Activated T-cell treated with anti-CD3 and anti-CD28 coated beads, Interleukin-2, amount 50 U/mL, for 72 hours (primary cell): ENCODE results near the gene NDUFAF2. TPM values are rescaled to one million over a fixed set of nuclear protein-coding genes. Genes with fewer than 3 reads are reported as not detected.
"Not testable (repeated sequence)": the region's sequence is repeated elsewhere in the genome, so short reads cannot be mapped to it uniquely, and the experiment has no call there.

ENCODE experiments used
- ATAC-seq, 2 donors: fragments of 150-1000 bp; cut with Tn5 transposase; replicated peaks in 1 of 2; 2 replicates each; pipeline ENCODE4 v1.10.0; 2021; ENCODE audit warnings: moderate library complexity in 2 of 2, mild to moderate bottlenecking in 1 of 2
- DNase-seq, 2 donors: peaks; one replicate each; pipeline ENCODE4 v3.0.0; 2021 to 2022; ENCODE audit warnings: mixed read lengths in 1 of 2
- H3K27ac Mint-ChIP-seq: one replicate; pipeline ENCODE4 v1.8.0; 2022; ENCODE audit warnings: mild to moderate bottlenecking, moderate library complexity, mixed read lengths
- H3K27me3 Mint-ChIP-seq: one replicate; pipeline ENCODE4 v1.8.0; 2022; ENCODE audit warnings: low read depth, mixed read lengths
- H3K36me3 Mint-ChIP-seq, 2 donors: one replicate each; pipeline ENCODE4 v1.8.0; 2022; ENCODE audit warnings: mixed read lengths in 2 of 2, mild to moderate bottlenecking in 1 of 2; ENCODE audit not compliant: insufficient read depth in 2 of 2
- H3K4me1 Mint-ChIP-seq: one replicate; pipeline ENCODE4 v1.8.0; 2022; ENCODE audit warnings: low read depth, mixed read lengths
- H3K4me3 Mint-ChIP-seq, 2 donors: one replicate each; pipeline ENCODE4 v1.8.0; 2022; ENCODE audit warnings: mild to moderate bottlenecking in 2 of 2, mixed read lengths in 2 of 2, moderate library complexity in 2 of 2
- H3K9me3 Mint-ChIP-seq, 2 donors: one replicate each; pipeline ENCODE4 v1.8.0; 2022; ENCODE audit warnings: mixed read lengths in 2 of 2
- total RNA-seq, 2 donors: library from RNA; stranded (reverse); gene quantifications; one replicate each; pipeline ENCODE4 v1.2.3, GENCODE V29; 2022

The NDUFAF2 gene
- total RNA-seq, 2 donors from 2014 or later = 29.0 to 29.6 TPM

GRCh38 chr5:60959156-60959555 lies 14.2 kb downstream of the NDUFAF2 start:
- no peaks in the 10 kb centered on the region for H3K4me1 Mint-ChIP-seq
- ATAC-seq = no peak
- H3K9me3 Mint-ChIP-seq = peaks cover 0 to 3% of the 10 kb centered on the region in 2 donors
- no peak for DNase-seq
- H3K4me3 Mint-ChIP-seq = no peak overlapping the region
- H3K36me3 Mint-ChIP-seq = peaks cover 2 to 6% of the 10 kb centered on the region in 2 donors
- H3K27ac Mint-ChIP-seq = no peak overlapping the region
- H3K27me3 Mint-ChIP-seq = no peaks in the 10 kb centered on the region

GRCh38 chr5:60960591-60960990 lies 15.6 kb downstream of the NDUFAF2 start:
- no peaks in the 10 kb centered on the region for H3K9me3 Mint-ChIP-seq
- H3K27ac Mint-ChIP-seq = no peak overlapping the region
- no peaks in the 10 kb centered on the region for H3K4me1 Mint-ChIP-seq
- peak in 1 of 2 donors; percentile 5 for DNase-seq
- no peaks in the 10 kb centered on the region for H3K27me3 Mint-ChIP-seq
- H3K36me3 Mint-ChIP-seq = peaks cover 2 to 7% of the 10 kb centered on the region in 2 donors
- no peak for ATAC-seq
- no peak overlapping the region for H3K4me3 Mint-ChIP-seq

DNA sequence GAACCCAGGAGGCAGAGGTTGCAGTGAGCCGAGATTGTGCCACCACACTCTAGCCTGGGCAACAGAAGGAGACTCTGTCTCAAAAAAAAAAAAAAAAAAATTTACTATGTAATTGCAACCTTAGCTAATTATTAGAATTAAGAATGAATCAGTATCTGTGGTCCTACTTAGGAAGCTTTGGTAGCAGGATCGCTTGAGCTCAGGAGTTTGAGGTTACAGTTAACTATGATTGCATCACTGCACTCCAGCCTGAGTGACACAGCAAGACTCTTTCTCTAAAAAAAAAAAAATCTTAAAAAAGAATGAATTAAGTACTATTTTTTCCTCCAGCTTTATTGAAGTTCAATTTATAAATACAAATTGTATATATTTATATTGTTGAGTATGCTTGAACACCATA lies 16.7 kb downstream of the NDUFAF2 start:
- ATAC-seq = no peak
- Mint-ChIP-seq H3K27me3 (no peaks in the 10 kb centered on the region), H3K4me1 (no peaks in the 10 kb centered on the region), H3K36me3 (peaks cover 5 to 6% of the 10 kb centered on the region in 2 donors), H3K9me3 (peaks cover 0 to 8% of the 10 kb centered on the region in 2 donors), H3K27ac (no peak overlapping the region), H3K4me3 (no peak overlapping the region)
- no peak for DNase-seq

DNA sequence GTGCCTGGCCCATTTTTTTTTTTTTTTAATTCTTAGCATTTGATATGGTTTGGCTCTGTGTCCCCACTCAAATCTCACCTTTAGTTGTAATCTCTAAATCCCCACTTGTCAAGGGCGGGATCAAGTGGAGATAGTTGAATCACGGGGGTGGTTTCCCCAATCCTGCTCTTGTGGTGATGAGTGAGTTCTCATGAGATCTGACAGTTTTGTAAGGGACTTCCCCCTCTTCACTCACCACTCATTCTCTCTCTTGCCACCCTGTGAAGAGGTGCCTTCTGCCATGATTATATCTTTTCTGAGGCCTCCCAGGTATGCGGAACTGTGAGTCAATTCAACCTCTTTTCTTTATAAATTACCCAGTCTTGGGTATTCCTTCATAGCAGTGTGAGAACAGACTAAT lies 27.2 kb downstream of the NDUFAF2 start:
- peaks cover 8 to 16% of the 10 kb centered on the region in 2 donors for H3K9me3 Mint-ChIP-seq
- H3K4me1 Mint-ChIP-seq = peaks cover 30% of the 10 kb centered on the region
- H3K27me3 Mint-ChIP-seq = no peaks in the 10 kb centered on the region
- DNase-seq = peak; percentile 56 to 65
- ATAC-seq = peak; percentile 99 to 100
- peaks cover 15 to 57% of the 10 kb centered on the region in 2 donors for H3K36me3 Mint-ChIP-seq
- peak overlapping the region; percentile 53 for H3K27ac Mint-ChIP-seq
- no peak overlapping the region for H3K4me3 Mint-ChIP-seq

- DNase-seq (no peak), ATAC-seq (no peak)
- no peak overlapping the region for H3K4me3 Mint-ChIP-seq
- peaks cover 18 to 44% of the 10 kb centered on the region in 2 donors for H3K36me3 Mint-ChIP-seq
- H3K9me3 Mint-ChIP-seq = peaks cover 11% of the 10 kb centered on the region in 2 donors
- no peak overlapping the region for H3K27ac Mint-ChIP-seq
- no peaks in the 10 kb centered on the region for H3K27me3 Mint-ChIP-seq
- peaks cover 14% of the 10 kb centered on the region for H3K4me1 Mint-ChIP-seq
These were observed 33.1 kb downstream of the NDUFAF2 start for GRCh38 chr5:60977956-60978737.

DNA sequence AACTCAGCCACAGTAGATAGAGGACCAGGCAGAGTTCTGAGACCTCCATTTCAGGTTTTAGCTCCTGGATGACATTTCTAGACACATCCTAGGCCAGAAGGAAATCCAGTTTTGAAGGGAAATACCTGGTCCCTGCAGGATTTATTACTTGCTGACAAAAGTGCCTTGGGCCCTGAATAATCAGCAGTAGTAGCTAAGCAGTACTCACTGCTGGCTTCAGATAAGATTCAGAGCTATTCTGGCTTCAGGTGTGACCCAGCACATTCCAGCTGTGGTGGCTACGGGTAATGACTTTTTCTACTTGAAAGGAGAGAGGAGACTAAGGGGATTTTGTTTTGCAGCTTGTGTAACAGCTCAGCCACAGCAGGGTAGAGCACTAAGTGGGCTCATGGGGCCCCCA lies 34.0 kb downstream of the NDUFAF2 start:
- peaks cover 18 to 40% of the 10 kb centered on the region in 2 donors for H3K36me3 Mint-ChIP-seq
- no peak overlapping the region for H3K27ac Mint-ChIP-seq
- no peak for ATAC-seq
- DNase-seq = no peak
- H3K27me3 Mint-ChIP-seq = no peaks in the 10 kb centered on the region
- no peak overlapping the region for H3K4me3 Mint-ChIP-seq
- peaks cover 6% of the 10 kb centered on the region for H3K4me1 Mint-ChIP-seq
- H3K9me3 Mint-ChIP-seq = peaks cover 11% of the 10 kb centered on the region in 2 donors

- Mint-ChIP-seq H3K36me3 (peaks cover 25 to 37% of the 10 kb centered on the region in 2 donors), H3K27me3 (no peaks in the 10 kb centered on the region), H3K27ac (no peak overlapping the region), H3K4me3 (no peak overlapping the region), H3K4me1 (no peaks in the 10 kb centered on the region), H3K9me3 (peaks cover 13 to 17% of the 10 kb centered on the region in 2 donors)
- DNase-seq (no peak), ATAC-seq (no peak)
These were observed 35.5 kb downstream of the NDUFAF2 start for GRCh38 chr5:60980511-60980910.

- Mint-ChIP-seq H3K9me3 (peaks cover 19 to 23% of the 10 kb centered on the region in 2 donors), H3K36me3 (peaks cover 33 to 48% of the 10 kb centered on the region in 2 donors)
- H3K27ac Mint-ChIP-seq, DNase-seq, H3K4me3 Mint-ChIP-seq, H3K4me1 Mint-ChIP-seq, ATAC-seq, H3K27me3 Mint-ChIP-seq: not testable (repeated sequence)
These were observed 37.1 kb downstream of the NDUFAF2 start for GRCh38 chr5:60982127-60982526.

DNA sequence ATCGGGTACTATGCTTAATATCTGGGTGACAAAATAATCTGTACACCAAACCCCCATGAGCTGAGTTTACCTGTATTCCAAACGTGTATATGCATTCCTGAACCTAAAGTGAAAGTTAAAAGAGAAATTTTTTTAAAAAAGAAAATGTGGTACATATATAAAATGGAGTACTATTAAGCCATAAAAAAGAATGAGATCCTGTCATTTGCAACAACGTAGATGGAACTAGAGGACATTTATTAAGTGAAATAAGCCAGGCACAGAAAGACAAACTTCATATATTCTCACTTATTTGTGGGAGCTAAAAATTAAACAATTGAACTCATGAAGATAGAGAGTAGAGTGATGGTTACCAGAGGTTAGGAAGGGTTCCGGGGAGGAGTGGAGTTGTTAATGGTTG lies 44.8 kb downstream of the NDUFAF2 start:
- peaks cover 18 to 32% of the 10 kb centered on the region in 2 donors for H3K36me3 Mint-ChIP-seq

GRCh38 chr5:60992871-60993270 lies 47.9 kb downstream of the NDUFAF2 start:
- no peak overlapping the region for H3K4me3 Mint-ChIP-seq
- ATAC-seq (no peak), DNase-seq (no peak)
- peaks cover 11 to 14% of the 10 kb centered on the region in 2 donors for H3K9me3 Mint-ChIP-seq
- peaks cover 14% of the 10 kb centered on the region for H3K4me1 Mint-ChIP-seq
- H3K36me3 Mint-ChIP-seq = peaks cover 8 to 16% of the 10 kb centered on the region in 2 donors
- no peaks in the 10 kb centered on the region for H3K27me3 Mint-ChIP-seq
- no peak overlapping the region for H3K27ac Mint-ChIP-seq

More for the DNA sequence above, 44.8 kb downstream of the NDUFAF2 start:
- no peak for DNase-seq
- peaks cover under 1% of the 10 kb centered on the region for H3K4me1 Mint-ChIP-seq
- H3K27ac Mint-ChIP-seq = no peak overlapping the region
- no peak for ATAC-seq
- peaks cover 17 to 24% of the 10 kb centered on the region in 2 donors for H3K9me3 Mint-ChIP-seq
- no peak overlapping the region for H3K4me3 Mint-ChIP-seq
- H3K27me3 Mint-ChIP-seq = no peaks in the 10 kb centered on the region

GRCh38 chr5:60993425-60993824 lies 48.4 kb downstream of the NDUFAF2 start:
- no peak overlapping the region for H3K4me3 Mint-ChIP-seq
- ATAC-seq (no peak), DNase-seq (peak in 1 of 2 donors; percentile 4)
- H3K27me3 Mint-ChIP-seq = no peaks in the 10 kb centered on the region
- peaks cover 11 to 14% of the 10 kb centered on the region in 2 donors for H3K9me3 Mint-ChIP-seq
- H3K36me3 Mint-ChIP-seq = peaks cover 8 to 16% of the 10 kb centered on the region in 2 donors
- H3K4me1 Mint-ChIP-seq = peaks cover 14% of the 10 kb centered on the region
- H3K27ac Mint-ChIP-seq = no peak overlapping the region

GRCh38 chr5:60993875-60994571 lies 49.0 kb downstream of the NDUFAF2 start:
- H3K4me3 Mint-ChIP-seq = no peak overlapping the region
- ATAC-seq = no peak
- no peak for DNase-seq
- peaks cover 14% of the 10 kb centered on the region for H3K4me1 Mint-ChIP-seq
- H3K27ac Mint-ChIP-seq = no peak overlapping the region
- peaks cover 11 to 14% of the 10 kb centered on the region in 2 donors for H3K9me3 Mint-ChIP-seq
- H3K27me3 Mint-ChIP-seq = no peaks in the 10 kb centered on the region
- H3K36me3 Mint-ChIP-seq = peaks cover 8 to 16% of the 10 kb centered on the region in 2 donors

- Mint-ChIP-seq H3K9me3 (peaks cover 6 to 7% of the 10 kb centered on the region in 2 donors), H3K36me3 (peaks cover 4 to 11% of the 10 kb centered on the region in 2 donors), H3K27ac (no peak overlapping the region), H3K4me3 (no peak overlapping the region), H3K27me3 (no peaks in the 10 kb centered on the region), H3K4me1 (peaks cover 14% of the 10 kb centered on the region)
- ATAC-seq = no peak
- no peak for DNase-seq
These were observed 51.4 kb downstream of the NDUFAF2 start for GRCh38 chr5:60996368-60996767.
